Lower leg skin (tissue), 3 donors: ENCODE data around the gene COMT.

ENCODE experiments used
- POLR2A ChIP-seq, 2 donors: fragments of 450-650 bp; IDR thresholded peaks; one replicate each; pipeline ENCODE4 v1.6.1; 2016 to 2017; ENCODE audit warnings: antibody characterized with exemption in 2 of 2, mild to moderate bottlenecking in 1 of 2, moderate library complexity in 1 of 2
- TF ChIP-seq, protein P1 (sequence below), 3 donors: fragments of 450-650 bp; IDR thresholded peaks; one replicate each; pipeline ENCODE4 v1.5.1; 2016; ENCODE audit warnings: antibody characterized with exemption in 3 of 3, mild to moderate bottlenecking in 3 of 3, moderate library complexity in 2 of 3

GRCh38 chr22:19928207-19928606, 13.4 kb upstream of the COMT start:
- TF ChIP-seq, protein P1, sequence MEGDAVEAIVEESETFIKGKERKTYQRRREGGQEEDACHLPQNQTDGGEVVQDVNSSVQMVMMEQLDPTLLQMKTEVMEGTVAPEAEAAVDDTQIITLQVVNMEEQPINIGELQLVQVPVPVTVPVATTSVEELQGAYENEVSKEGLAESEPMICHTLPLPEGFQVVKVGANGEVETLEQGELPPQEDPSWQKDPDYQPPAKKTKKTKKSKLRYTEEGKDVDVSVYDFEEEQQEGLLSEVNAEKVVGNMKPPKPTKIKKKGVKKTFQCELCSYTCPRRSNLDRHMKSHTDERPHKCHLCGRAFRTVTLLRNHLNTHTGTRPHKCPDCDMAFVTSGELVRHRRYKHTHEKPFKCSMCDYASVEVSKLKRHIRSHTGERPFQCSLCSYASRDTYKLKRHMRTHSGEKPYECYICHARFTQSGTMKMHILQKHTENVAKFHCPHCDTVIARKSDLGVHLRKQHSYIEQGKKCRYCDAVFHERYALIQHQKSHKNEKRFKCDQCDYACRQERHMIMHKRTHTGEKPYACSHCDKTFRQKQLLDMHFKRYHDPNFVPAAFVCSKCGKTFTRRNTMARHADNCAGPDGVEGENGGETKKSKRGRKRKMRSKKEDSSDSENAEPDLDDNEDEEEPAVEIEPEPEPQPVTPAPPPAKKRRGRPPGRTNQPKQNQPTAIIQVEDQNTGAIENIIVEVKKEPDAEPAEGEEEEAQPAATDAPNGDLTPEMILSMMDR (IDR thresholded peaks at IDR 0.05) = no peak
- no peak for TF ChIP-seq POLR2A (IDR thresholded peaks at IDR 0.05)
